HG03064 (cell line): ENCODE measurements around the gene ZER1.
"Not testable (repeated sequence)": the region's sequence is repeated elsewhere in the genome, so short reads cannot be mapped to it uniquely, and the experiment has no call there.

Experiments
- ATAC-seq: cut with Tn5 transposase; IDR thresholded peaks from one replicate; pipeline ENCODE4 v1.9.1; 2021; ENCODE audit warnings: low read depth; ENCODE audit not compliant: unreplicated experiment

ZER1 gene

GRCh38 chr9:128788445-128788844 lies 16.7 kb upstream of the ZER1 start:
- ATAC-seq, result no peak

- ATAC-seq, result no peak
Measured at GRCh38 chr9:128787659-128788058, 15.9 kb upstream of the ZER1 start.

- peak; percentile 85 for ATAC-seq
Measured at GRCh38 chr9:128786681-128787601, 15.2 kb upstream of the ZER1 start, which contains the start of gene TBC1D13. TSS of gene TBC1D13 (plus strand) at chr9:128787253. CDS start at chr9:128787354, 101 bp downstream.

- ATAC-seq, result no peak
Measured at GRCh38 chr9:128785427-128785826, 13.7 kb upstream of the ZER1 start.

- no peak for ATAC-seq
Measured at GRCh38 chr9:128782669-128783068, 10.9 kb upstream of the ZER1 start.

GRCh38 chr9:128781187-128782070 lies 9.7 kb upstream of the ZER1 start:
- ATAC-seq, result no peak

GRCh38 chr9:128780093-128780492 lies 8.4 kb upstream of the ZER1 start:
- not testable (repeated sequence) for ATAC-seq

GRCh38 chr9:128774804-128775203 lies 3.1 kb upstream of the ZER1 start:
- no peak for ATAC-seq

GRCh38 chr9:128773049-128773448 lies 1.3 kb upstream of the ZER1 start:
- no peak for ATAC-seq

GRCh38 chr9:128771094-128771721 lies 519 bp downstream of the ZER1 start:
- peak; percentile 35 for ATAC-seq

- ATAC-seq, result no peak
Measured at GRCh38 chr9:128770286-128771030, 1.3 kb downstream of the ZER1 start.

- no peak for ATAC-seq
Measured at GRCh38 chr9:128768606-128769005, 3.1 kb downstream of the ZER1 start.

- ATAC-seq, result no peak
Measured at GRCh38 chr9:128765499-128765898, 6.2 kb downstream of the ZER1 start.

- no peak for ATAC-seq
Measured at GRCh38 chr9:128764361-128764760, 7.4 kb downstream of the ZER1 start.

GRCh38 chr9:128762671-128763449 lies 8.9 kb downstream of the ZER1 start:
- no peak for ATAC-seq

GRCh38 chr9:128757602-128758001 lies 14.1 kb downstream of the ZER1 start:
- no peak for ATAC-seq

GRCh38 chr9:128753627-128754026 lies 18.1 kb downstream of the ZER1 start:
- ATAC-seq, result no peak

- no peak for ATAC-seq
Measured at GRCh38 chr9:128750926-128751595, 20.7 kb downstream of the ZER1 start.

GRCh38 chr9:128747241-128747640 lies 24.5 kb downstream of the ZER1 start:
- ATAC-seq, result no peak
